GM12873 (cell line): ENCODE measurements around the gene ERC2.

Experiments
- TF ChIP-seq, protein P1 (sequence below): IDR thresholded peaks from 2 replicates; pipeline ENCODE4 v1.5.1; 2012; ENCODE audit warnings: low read depth, mild to moderate bottlenecking, moderate library complexity, low read length, control low read depth; ENCODE audit not compliant: insufficient read depth; ENCODE audit errors: missing control alignments

The ERC2 gene

GRCh38 chr3:55591888-55592287 lies 876.4 kb downstream of the ERC2 start:
- TF ChIP-seq, protein P1, sequence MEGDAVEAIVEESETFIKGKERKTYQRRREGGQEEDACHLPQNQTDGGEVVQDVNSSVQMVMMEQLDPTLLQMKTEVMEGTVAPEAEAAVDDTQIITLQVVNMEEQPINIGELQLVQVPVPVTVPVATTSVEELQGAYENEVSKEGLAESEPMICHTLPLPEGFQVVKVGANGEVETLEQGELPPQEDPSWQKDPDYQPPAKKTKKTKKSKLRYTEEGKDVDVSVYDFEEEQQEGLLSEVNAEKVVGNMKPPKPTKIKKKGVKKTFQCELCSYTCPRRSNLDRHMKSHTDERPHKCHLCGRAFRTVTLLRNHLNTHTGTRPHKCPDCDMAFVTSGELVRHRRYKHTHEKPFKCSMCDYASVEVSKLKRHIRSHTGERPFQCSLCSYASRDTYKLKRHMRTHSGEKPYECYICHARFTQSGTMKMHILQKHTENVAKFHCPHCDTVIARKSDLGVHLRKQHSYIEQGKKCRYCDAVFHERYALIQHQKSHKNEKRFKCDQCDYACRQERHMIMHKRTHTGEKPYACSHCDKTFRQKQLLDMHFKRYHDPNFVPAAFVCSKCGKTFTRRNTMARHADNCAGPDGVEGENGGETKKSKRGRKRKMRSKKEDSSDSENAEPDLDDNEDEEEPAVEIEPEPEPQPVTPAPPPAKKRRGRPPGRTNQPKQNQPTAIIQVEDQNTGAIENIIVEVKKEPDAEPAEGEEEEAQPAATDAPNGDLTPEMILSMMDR, result no peak

DNA sequence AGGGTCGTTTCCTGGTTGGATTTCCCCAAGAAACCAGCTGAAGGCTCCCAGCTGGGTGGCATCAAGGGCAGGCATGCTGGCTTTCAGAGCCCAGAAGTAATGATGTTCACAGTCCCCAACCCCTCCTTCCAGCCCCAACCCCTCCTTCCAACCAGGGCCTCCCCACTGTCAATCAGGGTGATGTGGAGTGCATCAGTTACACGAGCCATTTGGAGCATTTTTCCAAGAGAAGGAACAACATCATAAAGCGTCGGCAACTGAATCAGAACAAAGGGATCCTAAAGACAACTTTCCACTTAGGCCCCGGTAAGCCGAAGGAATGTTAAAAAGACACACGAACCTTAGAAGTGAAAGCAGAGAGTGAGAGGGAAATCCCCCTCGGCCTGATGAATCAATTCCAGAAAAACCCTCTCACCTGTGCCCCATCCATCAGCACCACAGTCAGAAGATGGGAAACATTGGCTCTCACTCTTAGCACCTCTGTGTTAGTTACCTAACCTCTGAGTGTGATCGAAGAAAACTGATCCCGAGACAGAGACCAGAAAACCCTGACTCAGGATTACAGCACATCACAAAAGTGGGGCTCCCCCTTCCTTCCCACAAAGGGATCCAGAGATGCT lies 880.0 kb downstream of the ERC2 start:
- TF ChIP-seq, protein P1, result no peak

DNA sequence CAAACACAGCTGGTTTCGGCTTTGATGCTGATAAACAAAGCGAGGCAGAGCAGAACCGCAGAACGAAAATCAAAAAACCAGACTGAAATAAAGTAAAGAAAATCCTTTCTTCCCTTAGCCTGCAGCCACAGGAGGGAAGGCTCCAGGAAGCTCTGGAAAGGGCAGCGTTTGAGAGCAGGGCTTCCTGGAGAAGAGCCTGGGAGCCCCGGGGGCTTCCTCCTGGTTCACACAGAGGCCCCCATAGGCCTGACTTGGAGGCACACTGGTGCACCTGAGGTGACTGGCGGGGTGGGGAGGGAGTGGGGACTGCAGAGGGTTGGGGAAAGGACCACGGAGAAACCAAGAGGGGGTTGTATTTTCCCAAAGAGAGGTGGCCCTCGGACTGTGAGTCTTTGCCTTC lies 882.4 kb downstream of the ERC2 start:
- TF ChIP-seq, protein P1, result no peak

DNA sequence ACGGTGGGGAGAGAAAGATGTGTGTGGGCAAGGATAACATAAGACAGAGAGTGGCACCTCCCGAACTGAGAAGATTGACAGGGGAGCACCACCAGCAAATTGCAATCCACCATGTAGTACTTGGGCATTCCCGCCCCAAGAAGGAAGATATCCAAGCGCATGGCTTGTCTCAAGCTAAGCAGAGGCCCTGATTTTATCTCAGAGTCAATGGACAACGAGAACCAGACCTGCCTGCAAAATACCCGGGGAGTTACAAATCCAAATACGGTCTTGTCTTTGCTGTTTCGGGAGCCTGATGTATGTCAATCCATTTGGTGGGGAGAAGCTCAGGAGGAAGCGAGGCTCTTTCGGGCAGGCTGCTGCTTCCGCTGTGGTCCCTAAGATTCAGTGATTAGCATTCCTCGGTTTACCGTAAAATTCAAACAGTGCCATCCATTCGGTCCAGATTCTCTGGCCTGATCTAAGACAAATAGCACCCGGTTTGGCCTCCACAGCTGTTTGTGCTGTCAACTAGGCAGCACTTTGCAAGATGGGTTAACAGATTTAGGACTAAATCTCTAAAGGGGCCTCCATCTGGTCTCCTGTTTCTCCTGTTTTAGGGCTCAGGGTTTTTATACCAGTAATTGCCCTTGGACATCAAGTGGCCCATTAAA lies 883.4 kb downstream of the ERC2 start:
- TF ChIP-seq, protein P1, result no peak

GRCh38 chr3:55584030-55584429 lies 884.2 kb downstream of the ERC2 start:
- TF ChIP-seq, protein P1, result no peak

DNA sequence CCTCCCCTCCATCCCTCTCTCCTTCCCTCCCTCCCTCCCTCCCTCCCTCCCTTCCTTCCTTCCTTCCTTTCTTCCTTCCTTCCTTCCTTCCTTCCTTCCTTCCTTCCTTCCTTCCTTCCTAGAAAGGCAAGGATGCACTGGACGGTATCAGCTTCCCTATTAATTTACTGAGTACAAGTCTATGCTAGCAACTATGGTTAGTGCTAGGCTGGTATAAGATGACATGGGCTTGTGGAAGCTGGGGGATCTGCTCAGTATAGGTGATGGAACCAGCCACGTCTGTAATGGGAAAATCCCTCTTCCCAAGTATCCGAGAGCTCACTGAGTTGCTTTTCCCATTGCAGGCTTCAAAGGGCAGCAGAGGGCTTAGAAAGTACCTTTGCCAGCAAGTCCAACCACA lies 884.8 kb downstream of the ERC2 start:
- TF ChIP-seq, protein P1, result no peak

GRCh38 chr3:55579496-55579895 lies 888.8 kb downstream of the ERC2 start:
- TF ChIP-seq, protein P1, result no peak
